ENCODE measurements around the gene UROS.

The UROS gene

DNA sequence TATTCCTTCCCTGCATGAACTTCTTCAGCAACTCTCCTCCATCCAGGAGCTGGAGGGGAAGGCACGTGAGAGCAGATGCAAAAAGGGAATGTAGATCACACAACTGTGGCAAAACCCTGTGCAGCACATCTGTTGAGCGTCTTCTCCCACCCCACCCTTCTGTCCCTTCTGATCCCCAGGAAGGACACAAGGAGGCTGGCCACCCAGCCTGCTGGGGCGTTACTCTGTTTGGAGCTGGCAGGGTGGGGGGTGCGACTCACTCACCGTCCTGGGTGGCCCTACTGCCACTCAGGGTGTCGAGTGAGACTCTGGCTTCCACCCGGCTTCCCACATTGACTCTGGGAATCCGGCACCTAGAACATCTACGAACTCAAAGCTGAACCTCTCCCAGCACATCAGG, 37.3 kb downstream of the UROS start:
- DNase-seq: no peak

DNA sequence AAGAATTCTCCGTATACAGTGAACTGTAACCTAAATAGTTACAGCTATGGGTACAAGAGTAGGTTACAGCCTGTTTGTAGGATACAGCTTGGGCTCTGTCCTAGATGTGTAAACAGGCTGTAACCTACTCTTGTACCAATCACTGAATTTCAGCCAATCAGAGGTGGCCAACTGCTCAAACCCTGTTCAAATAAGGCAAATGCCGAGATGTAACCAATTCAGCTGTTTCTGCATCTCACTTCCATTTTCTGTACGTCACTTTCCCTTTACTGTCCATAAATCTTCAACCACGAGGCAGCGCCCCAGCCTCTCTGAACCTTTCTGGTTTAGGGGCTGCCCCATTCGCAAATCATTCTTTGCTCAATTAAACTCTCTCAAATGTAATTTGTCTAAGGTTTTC, 39.1 kb downstream of the UROS start:
- DNase-seq: no peak

DNA sequence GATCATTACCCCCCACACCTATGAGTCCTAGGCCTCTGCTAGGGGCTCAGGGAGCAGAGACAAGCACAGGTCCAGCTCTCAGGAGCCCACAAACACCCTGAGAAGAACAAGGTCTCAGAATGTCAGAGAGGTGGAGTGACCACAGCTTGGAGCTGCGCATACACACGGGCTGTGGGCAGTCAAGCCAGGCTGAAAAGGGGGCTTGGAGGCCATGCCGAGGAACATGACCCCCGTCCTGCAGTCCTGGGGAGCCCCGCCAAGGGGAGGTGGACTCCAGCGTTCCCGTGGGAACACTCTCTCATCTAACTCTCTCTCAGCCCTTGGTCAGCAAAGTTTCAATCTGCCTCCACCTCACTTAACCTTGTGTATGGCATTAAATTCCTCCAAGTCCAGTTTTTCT, 39.6 kb downstream of the UROS start:
- no peak for DNase-seq

DNA sequence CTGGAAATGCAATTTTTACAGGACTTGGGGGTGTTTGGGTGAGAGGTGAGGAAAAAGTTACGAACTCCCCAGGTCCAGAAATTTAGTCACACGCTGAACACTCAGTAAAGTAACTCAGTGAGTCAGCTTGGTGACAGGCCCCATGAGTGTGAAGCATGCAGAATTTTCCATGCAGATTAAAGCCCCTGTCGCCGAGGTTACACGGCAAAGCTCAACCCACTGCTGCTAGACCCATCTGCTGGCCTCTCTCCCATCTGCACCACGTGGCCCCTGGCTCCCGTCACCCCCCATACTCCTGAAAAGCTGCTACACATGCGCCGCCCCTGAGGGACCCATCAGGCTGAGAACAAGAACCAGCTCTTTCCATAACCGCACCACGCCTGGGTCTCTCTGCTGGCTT, 40.4 kb downstream of the UROS start:
- no peak for DNase-seq

DNA sequence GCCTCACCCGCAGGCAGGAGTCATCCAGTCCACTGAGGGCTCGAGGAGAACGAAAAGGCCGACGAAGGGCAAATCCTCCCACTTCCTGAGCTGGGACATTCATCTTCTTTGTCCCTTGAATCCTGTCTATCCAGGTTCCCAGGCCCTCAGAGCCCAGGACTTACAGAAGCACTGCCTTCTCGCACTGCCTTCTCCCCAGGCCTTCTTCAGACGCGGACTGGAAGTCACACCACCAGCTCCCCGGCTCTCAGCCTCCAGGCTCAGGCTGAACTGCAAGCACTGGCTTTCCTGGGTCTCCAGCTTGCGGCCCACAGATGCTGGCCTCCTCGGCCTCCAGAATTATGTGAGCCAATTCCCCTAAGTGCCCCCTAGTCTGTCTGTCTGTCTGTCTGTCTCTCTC, 41.0 kb downstream of the UROS start:
- DNase-seq: no peak

DNA sequence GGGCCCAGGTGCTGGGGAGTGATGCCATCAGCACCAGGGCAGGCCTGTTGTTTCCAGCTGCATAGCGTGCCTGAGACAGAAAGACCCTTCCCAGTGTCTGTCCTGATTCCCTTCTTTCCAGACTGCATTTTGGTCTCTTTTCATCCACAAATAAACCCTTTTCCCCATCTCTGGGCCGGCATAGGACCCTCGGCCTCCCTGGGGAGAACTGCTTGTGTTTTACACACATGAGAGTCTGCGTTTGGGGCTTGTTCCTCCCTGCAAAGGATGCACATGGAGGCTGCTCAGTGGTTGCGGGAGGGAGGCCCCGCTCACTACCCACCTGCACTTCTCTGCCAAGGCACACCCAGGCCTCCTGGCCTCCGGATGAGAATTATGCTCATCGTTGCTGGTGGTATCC, 41.7 kb downstream of the UROS start:
- no peak for DNase-seq

DNA sequence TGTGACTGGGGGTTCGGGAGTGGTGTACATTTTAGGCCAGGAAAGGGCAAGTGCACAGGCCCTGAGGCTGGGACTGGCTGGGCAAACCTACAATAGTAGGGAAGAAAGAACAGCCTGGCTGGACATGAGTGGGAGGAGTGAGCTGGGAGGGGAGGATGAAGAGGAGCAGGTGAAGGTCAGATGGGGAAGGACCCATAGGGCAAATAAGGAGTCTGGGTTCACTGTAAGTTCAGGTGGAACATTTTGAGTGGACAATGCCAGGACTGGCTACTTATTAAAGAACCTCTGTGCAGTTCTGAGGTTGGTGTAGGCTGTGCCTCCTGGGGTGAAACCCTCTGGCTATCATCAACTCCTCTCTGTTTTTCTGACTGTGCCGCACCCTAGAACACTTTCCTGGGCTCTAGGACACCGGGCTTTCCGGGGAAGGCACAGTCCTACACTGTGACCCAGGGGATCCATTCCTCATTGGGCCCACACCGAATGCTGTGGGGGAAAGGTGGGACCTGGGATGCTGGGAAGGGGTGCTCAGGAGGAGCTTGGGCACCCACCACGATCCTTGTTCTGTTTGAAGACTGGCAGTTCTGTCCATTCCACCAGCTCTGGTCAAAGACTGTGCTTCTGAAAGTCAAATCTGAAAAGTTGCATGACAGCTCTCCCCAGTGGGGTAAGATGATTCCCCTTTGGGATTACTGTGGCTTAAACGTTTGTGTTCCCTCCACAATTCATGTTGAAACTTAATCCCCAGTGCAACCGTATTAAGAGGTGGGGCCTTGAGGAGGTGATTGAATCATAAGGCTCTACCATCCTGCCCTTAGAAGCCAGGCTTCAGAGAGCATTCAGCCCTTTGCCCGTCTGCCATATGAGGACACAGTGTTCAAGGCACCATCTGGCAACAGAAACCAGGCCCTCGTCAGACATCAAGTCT, 43.4 kb downstream of the UROS start:
- DNase-seq: no peak

DNA sequence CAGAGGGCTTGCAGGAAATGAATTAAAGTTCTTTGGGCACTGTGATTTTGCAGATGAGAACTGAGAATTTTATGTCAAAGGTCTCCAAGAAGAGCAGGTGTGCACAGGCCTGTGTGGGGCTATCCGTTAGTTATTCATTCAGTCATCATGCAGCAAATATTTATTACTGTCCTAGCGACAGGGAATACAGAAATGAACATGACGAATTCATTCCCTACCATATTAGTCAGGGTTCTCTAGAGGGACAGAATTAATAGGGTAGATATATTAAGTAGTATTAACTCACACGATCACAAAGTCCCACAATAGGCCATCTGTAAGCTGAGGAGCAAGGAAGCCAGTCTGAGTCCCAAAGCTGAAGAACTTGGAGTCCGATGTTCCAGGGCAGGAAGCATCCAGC, 44.5 kb downstream of the UROS start:
- no peak for DNase-seq

DNA sequence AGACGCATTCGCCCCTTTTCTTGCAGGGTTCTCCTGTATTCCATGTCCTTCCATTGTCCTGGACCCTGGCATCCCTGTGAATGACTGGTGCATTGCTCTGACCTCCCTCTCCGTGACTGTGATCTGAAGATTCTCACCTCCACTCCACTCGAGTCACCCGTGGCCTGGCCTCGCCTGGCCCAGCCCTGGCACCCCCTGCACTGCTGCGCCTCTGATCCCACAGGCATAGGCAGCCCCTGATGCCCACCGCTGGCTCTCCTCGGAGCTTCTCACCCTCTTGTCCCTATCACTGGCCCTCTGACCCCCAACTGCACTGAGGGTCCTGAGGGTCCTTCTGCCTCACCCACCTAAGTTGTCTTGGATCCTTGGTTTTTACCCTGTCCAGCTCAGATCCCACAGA, 45.3 kb downstream of the UROS start:
- no peak for DNase-seq

DNA sequence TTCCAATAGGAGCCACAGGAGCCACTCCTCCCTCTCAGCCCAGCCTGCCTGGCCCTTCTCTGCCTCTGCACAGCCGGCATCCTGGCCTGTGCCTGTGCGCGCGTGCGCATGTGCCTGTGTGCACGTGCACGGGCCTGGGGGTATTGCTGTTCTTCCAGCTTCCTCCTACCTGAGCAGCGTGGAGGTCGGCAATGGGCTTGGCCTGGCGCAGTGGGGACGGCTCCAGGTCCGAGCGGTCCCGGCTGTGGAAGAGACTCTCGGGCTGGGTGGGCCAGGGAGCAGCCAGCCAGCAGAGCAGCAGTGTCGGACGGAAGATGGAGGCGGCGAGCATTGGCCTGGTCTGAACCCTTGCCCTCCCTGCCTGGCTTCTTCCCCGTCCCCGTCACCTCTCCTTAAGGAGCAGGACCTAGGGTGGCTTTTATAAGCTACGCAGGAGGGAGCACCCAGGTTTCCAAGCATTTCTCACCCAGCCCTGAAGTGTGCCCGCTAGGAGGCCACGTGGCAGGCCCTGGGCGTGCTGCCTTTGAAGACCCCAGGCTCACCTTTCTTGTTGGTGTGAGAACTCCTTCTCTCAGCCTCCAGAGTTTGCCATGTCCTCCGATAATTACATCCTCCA, 47.5 kb downstream of the UROS start, which contains the start of gene MMP21:
MMP21 (minus strand) TSS at position 331 of the 616 bp plus-strand sequence; CDS start at position 331, 0 bp downstream.
- DNase-seq: no peak

DNA sequence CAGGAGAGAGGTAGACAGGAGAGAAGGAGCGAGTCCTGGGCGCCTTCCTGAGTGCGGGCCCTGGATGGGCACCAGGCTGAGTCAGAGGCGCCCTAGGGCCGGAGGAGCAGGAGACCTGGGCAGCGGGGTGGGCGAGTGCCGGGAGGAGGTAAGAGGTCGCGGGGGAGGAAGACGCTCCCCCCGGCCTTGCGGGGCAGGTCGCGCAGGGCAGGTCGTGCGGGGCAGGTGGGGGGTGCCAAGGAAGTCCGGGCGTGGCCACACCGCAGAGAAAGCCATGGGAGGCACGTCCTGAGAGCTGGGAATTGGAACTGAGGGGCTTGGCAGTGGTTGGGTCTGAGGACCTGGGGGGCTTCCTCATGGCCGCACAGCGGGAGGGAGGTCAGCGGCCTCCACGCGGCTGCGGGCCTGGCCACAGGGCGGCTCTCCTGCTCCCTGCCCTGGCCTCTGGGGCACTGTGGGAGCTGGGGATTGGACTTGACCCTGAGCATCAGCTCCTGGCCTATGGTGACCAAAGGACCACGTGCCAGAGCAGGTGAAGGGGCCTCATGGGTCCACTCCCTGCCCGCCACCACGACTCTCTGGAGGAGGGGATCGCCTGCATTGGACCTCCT, 48.4 kb downstream of the UROS start:
- no peak for DNase-seq

DNA sequence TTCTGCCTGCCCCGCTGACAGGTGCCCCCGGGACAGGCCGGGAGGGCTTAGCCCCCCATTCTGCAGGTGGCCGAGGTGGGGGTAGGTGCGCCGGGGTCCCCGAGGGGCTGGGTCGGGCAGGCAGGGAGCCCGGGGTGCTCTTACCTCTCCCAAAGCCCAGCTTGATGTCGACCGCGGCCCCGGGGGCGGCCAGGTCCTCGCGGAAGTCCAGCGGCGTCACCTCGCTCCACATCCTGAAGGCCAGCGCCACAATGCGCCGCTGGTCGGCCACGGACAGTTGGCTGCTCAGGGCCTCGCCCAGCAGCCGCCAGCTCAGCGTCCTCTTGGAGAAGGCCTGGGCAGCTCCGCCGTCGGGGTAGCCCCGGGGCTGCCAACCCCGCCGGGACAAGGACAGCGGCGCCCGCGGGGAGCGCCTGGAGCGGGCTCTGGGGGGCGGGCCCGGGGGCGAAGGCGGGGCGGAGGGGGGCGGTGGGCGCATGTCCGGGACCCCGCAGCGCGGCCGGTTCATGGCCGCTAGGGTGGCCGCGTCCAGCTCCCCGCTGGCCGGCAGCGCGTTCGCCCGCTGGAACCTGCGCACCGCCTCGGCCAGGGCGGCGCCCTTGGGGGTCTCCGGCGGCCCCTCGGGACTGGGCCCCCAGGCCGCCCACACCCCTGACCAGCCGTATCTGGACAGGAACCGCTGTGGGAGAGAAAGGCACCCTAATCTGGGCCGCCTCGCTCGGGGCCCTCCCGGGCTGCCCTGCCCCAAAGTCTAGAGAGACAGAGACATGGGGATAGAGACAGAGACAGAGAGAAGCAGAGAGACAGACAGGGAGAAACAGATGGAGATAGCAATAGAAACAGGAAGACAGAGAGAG, 49.1 kb downstream of the UROS start:
- no peak for DNase-seq

DNA sequence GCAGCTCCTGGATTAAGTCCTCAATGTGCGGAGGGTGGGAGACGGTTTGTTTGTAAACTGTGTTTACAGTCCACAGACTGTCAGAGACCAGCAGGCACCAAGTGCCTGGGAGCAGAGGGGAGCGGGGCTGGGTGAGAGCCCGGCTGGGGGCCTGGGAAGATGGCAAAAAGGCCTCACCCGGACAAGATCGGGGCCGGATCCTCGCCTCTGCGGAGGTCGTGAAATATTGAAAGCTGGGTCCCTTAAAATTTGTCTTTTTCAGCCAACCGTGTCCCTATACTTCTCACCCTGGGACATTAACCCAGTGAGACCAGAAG, 50.2 kb downstream of the UROS start:
- no peak for DNase-seq

DNA sequence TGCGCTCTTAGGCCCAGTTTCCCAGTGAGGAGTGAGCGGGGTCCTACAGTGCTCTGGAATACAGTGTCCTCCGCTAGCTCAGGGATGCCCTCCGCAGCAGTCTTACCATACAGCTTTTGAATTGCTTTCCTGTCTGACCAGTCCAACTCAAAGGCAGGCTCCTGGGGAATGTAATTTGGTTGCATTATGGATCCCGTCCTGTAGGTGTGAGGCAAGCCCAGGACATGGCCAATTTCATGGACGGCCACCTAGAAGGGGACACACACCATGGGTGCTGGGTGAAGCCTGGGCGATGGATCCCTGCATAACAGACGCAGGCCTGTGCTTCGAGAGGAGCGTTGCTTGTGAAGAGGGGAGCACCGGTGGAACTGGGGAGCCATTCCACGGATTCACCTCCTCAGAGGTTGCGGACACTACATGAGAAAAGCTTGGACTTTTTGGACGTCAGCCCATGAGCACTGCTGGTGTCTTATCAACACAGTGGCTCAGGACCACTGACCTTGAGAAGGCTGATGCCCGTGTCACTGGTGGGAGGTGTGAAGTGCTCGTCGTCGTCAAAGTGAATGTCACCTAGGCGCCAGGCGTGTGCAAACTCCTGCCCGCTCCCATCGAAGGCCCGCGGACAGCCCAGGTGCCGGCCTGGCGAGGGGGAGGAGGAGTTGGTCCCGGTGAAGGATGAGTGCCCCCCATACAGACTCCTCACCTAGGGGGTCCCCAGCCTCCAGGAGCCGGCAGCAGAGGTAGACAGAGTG, 50.8 kb downstream of the UROS start:
- DNase-seq: no peak

DNA sequence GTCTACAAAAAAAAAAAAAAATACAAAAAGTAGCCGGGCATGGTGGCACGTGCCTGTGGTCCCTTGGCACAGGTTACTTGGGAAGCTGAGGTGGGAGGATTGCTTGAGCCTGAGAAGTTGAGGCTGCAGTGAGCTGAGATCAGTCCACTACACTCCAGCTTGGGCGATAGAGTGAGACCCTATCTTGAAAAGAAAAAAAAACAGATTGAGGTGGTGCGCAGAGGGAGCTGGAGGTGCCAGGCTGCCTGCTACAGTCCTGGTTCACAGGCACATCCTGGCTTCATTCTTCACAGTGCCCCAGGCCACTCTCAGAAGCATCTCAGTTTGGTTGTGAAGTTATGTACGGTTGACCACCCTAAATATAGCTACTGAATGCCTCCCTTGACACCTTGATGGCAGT, 52.2 kb downstream of the UROS start:
- DNase-seq: no peak

DNA sequence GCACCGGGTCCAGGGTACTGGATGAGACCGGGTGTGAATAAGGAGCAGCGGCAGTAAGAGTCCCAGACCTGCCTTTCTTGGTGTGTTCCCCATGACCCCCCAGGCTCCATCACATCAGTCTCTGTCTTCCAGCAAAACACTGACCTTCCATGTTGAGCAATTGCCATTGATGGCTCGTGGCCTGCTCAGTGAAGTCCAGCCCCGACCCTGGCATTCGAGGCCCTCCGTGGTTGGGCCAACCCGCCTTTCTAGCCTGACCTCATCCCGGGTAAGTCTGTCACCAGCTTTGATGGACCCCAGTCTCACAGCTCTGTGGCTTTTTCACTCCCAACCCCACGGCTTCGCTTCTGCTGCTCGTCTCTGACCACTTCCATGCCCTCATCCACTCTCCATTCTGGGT, 53.9 kb downstream of the UROS start:
- DNase-seq: no peak

DNA sequence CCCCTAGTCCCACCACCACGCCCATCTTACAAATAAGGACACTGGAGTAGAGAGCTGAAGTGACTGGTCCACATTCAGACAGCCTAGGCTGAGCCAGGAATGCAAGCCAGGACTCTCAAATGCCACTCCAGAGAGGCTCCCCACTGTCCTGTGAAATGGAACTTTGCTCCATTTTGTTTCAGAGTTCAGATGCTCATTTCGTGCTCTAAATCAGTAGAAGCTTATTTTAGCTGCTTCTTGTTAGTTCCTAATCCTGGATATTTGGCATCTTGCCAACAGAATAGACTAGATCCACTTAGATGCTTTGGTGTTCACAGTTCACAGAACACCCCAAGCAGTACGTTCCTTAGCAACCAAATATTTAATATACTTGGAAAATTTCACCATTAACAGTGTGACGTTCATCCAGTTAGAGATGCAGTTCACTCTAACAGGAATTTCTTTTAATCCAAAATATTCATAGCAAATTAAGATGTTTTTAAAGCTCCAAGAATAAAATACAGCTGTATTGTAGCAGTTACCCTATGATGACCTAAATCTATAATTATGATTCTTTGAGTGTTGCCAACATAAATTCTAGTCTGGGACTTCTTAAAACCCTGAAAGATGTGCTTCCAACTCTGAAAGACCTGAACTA, 54.7 kb downstream of the UROS start:
- peak; percentile 0 for DNase-seq

DNA sequence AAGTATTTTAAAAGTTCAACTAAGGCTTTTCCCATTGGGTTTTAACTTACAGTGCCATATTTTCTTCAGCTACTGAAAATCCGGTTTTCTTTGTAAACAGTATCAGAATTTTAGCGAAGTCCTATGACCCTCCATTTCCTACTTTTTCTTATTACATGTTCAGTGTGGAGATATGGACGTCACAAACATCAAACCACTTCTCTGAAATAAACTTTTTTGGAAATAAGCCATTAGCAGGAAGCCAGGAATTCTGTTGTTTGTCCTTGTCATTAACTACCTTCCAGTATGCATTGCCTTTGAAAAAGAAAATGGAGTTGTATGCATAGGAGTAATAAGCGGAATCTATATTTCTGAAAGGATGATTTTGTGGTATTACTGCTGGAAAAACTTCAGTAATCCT, 56.5 kb downstream of the UROS start:
- DNase-seq: no peak

DNA sequence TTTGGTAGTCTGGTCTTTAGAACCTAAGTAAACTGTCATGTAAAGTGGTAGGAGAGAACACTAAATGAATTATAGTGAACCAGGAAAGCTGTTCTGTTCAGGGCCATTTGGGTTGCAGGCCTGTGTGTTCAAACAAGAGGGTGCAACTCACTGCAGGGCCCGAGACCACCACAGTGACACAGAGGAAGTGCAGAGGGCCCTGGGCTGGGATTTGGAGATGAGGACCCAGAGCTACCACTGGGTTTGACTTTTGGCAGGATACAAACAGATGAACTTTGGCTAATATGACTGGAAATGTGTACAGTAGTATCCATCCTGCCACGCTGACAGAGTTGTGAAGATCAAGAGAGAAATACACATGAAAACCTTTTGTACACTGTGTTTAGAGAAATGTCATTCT, 57.2 kb downstream of the UROS start:
- DNase-seq: no peak

DNA sequence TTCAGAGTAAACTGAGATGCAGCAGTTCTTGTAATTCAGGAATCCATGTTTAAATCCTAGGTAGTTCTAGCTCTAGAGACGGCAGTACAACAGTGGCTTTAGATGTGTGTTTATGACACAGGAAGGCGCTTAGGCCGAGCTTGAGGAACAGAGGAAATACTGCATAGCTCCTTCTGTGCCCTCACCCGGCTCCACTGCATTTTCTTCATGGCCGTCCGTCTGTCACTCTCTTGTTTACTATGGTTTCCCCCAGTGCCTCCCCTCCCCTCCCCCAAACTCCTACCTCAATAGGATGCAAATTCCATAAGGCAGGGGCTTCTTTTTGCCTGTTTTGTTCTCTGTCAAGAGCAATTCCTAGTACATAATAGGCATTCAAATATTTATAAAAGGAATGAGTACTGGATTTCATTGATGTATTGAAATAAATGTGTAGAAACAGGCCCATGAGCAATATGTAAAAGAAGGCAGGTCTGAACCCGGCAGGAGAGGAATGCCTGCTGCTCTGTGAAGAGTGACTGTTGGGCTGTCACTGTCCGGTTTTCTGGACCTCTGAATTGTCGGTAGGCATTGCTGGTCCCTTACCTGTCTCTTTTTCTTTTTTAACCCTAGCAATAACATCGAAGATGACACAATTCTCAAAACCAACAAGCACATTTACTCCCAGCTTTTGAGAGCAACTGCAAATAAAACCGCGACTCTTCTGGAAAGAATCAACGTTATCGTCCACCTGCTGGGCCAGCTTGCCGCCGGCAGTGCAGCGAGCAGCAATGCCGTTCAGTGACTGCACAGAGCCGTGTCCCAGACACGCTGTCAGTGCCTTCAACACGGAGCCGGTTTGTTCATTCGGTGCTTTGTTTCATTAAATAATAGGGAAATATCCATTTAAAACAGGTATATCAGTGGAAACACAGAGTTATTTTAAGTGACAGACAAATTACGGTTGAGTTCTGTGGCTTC, 60.1 kb downstream of the UROS start:
- no peak for DNase-seq

DNA sequence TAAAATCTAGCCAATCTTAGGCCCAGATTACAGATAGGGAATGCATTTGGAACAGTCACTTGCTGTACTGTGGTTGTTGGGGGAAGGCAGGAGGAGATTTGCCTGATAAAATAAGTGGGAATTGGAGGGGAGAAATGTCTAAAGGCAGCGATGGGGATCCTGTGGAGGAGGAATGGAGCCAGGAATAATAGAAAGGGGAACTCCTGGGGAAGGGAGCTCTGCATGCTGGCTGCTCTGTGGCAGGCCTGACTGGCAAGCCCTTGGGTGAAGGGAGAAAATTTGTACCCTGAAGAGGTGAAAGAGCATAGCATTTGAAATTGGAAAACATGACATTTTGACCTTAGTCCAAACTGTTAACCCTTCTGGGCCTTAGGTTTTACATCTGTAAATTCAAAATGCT, 61.1 kb downstream of the UROS start:
- DNase-seq: no peak

Measured in NCI-H748 treated with DMSO at 0.1 percent for 48 hours (cell line).